HEK293 (cell line): ENCODE data around the gene REG3A.

Source experiments
- CTCF ChIA-PET: fragments of 350-600 bp; formaldehyde crosslinking; extraction: SDS; loops from one replicate; lab custom pipeline; 2021; ENCODE audit warnings: antibody characterized with exemption; lab: Yijun Ruan, JAX
- POLR2A ChIA-PET: fragments of 300-600 bp; formaldehyde crosslinking; extraction: SDS; loops from one replicate; lab custom pipeline; 2020; ENCODE audit warnings: antibody characterized with exemption, inconsistent platforms; lab: Yijun Ruan, JAX
- H3K27ac ChIP-seq: fragments of 200-500 bp; sonication (Bioruptor generic); 2 replicates; pipeline ENCODE4 v1.5.1; 2014; ENCODE audit warnings: low read depth, low read length, control low read depth, inconsistent platforms; ENCODE audit errors: extremely low read depth
- H3K36me3 ChIP-seq, 2 experiments: fragments of 200-500 bp in 1 of 2; sonication (Bioruptor generic) in 1 of 2; 1 replicate in 1 of 2; 2 replicates in 1 of 2; pipeline ENCODE4 v1.5.1; 2014 to 2017; ENCODE audit warnings: inconsistent platforms in 2 of 2, low read length in 2 of 2; ENCODE audit not compliant: control insufficient read depth in 2 of 2, insufficient read depth in 1 of 2
- H3K4me1 ChIP-seq: fragments of 200-500 bp; sonication (Bioruptor generic); 2 replicates; pipeline ENCODE4 v1.5.1; 2014; ENCODE audit warnings: mild to moderate bottlenecking, low read length, inconsistent platforms; ENCODE audit not compliant: control insufficient read depth, insufficient read depth
- H3K4me3 ChIP-seq: 2 replicates; pipeline ENCODE4 v1.5.1; 2011; ENCODE audit warnings: low read depth, mild to moderate bottlenecking, control low read depth, low read length, moderate library complexity
- H3K9me3 ChIP-seq: fragments of 200-500 bp; sonication (Bioruptor generic); 2 replicates; pipeline ENCODE4 v1.5.1; 2014; ENCODE audit warnings: low read depth, low read length, inconsistent platforms; ENCODE audit not compliant: control insufficient read depth, insufficient read depth
- BCL11A ChIP-seq: fragments of 450-650 bp; formaldehyde crosslinking; IDR thresholded peaks from 2 replicates; pipeline ENCODE4 v1.5.1; 2016; ENCODE audit warnings: low read depth, missing biosample characterization, missing genetic modification characterization
- BCL11B ChIP-seq: fragments of 450-650 bp; formaldehyde crosslinking; IDR thresholded peaks from 2 replicates; pipeline ENCODE4 v1.5.1; 2016; ENCODE audit warnings: low read depth, missing biosample characterization, missing genetic modification characterization
- BCL6B ChIP-seq: fragments of 450-650 bp; formaldehyde crosslinking; IDR thresholded peaks from 2 replicates; pipeline ENCODE4 v1.5.1; 2017; ENCODE audit warnings: missing biosample characterization, missing genetic modification characterization
- HIC1 ChIP-seq: fragments of 450-650 bp; formaldehyde crosslinking; IDR thresholded peaks from 2 replicates; pipeline ENCODE4 v1.5.1; 2016; ENCODE audit warnings: missing biosample characterization, missing genetic modification characterization
- INSM2 ChIP-seq: fragments of 450-650 bp; formaldehyde crosslinking; IDR thresholded peaks from 2 replicates; pipeline ENCODE4 v1.5.1; 2016; ENCODE audit warnings: missing biosample characterization, missing genetic modification characterization
- PBX3 ChIP-seq: sonication (generic); formaldehyde crosslinking; IDR thresholded peaks from 2 replicates; pipeline ENCODE4 v1.8.1; 2022; ENCODE audit warnings: mild to moderate bottlenecking, moderate library complexity, missing genetic modification reagents
- PRDM6 ChIP-seq: fragments of 450-650 bp; formaldehyde crosslinking; IDR thresholded peaks from 2 replicates; pipeline ENCODE4 v1.5.1; 2017; ENCODE audit warnings: missing biosample characterization, missing genetic modification characterization
- SCRT1 ChIP-seq: fragments of 450-650 bp; formaldehyde crosslinking; IDR thresholded peaks from 2 replicates; pipeline ENCODE4 v1.5.1; 2016; ENCODE audit warnings: missing biosample characterization, missing genetic modification characterization, borderline replicate concordance
- SP2 ChIP-seq: fragments of 450-650 bp; formaldehyde crosslinking; IDR thresholded peaks from 2 replicates; pipeline ENCODE4 v1.5.1; 2016; ENCODE audit warnings: missing biosample characterization, missing genetic modification characterization
- ZBTB7A ChIP-seq: fragments of 450-650 bp; formaldehyde crosslinking; IDR thresholded peaks from 2 replicates; pipeline ENCODE4 v1.5.1; 2016; ENCODE audit warnings: low read depth, missing biosample characterization, missing genetic modification characterization
- ZFP41 ChIP-seq: fragments of 450-650 bp; formaldehyde crosslinking; IDR thresholded peaks from 2 replicates; pipeline ENCODE4 v1.5.1; 2016; ENCODE audit warnings: missing biosample characterization, missing genetic modification characterization, borderline replicate concordance
- ZNF114 ChIP-seq: fragments of 450-650 bp; formaldehyde crosslinking; IDR thresholded peaks from 2 replicates; pipeline ENCODE4 v1.5.0; 2017; ENCODE audit warnings: missing biosample characterization, missing genetic modification characterization
- ZNF175 ChIP-seq: fragments of 450-650 bp; formaldehyde crosslinking; IDR thresholded peaks from 2 replicates; pipeline ENCODE4 v1.5.1; 2016; ENCODE audit warnings: missing biosample characterization, missing genetic modification characterization
- ZNF362 ChIP-seq: fragments of 450-650 bp; formaldehyde crosslinking; IDR thresholded peaks from 2 replicates; pipeline ENCODE4 v1.5.1; 2016; ENCODE audit warnings: missing biosample characterization, missing genetic modification characterization
- ZNF514 ChIP-seq: fragments of 450-650 bp; formaldehyde crosslinking; IDR thresholded peaks from 2 replicates; pipeline ENCODE4 v1.5.1; 2016; ENCODE audit warnings: missing biosample characterization, missing genetic modification characterization
- ZNF548 ChIP-seq: fragments of 450-650 bp; formaldehyde crosslinking; IDR thresholded peaks from 2 replicates; pipeline ENCODE4 v1.5.1; 2016; ENCODE audit warnings: missing biosample characterization, missing genetic modification characterization
- ZNF549 ChIP-seq: fragments of 450-650 bp; IDR thresholded peaks from 2 replicates; pipeline ENCODE4 v1.5.1; 2018; ENCODE audit warnings: missing biosample characterization, missing genetic modification characterization, mild to moderate bottlenecking, inconsistent platforms, moderate library complexity
- ZNF561 ChIP-seq: fragments of 450-650 bp; IDR thresholded peaks from 2 replicates; pipeline ENCODE4 v1.5.1; 2018; ENCODE audit warnings: missing biosample characterization, missing genetic modification characterization, borderline replicate concordance
- ZNF585B ChIP-seq: fragments of 450-650 bp; formaldehyde crosslinking; IDR thresholded peaks from 2 replicates; pipeline ENCODE4 v1.5.1; 2016; ENCODE audit warnings: missing biosample characterization, missing genetic modification characterization
- ZNF596 ChIP-seq: fragments of 450-650 bp; IDR thresholded peaks from 2 replicates; pipeline ENCODE4 v1.5.0; 2018; ENCODE audit warnings: missing biosample characterization, mild to moderate bottlenecking, missing genetic modification characterization, moderate library complexity
- ZNF624 ChIP-seq: fragments of 450-650 bp; formaldehyde crosslinking; IDR thresholded peaks from 2 replicates; pipeline ENCODE4 v1.5.1; 2017; ENCODE audit warnings: missing biosample characterization, missing genetic modification characterization
- ZNF639 ChIP-seq: fragments of 450-650 bp; formaldehyde crosslinking; IDR thresholded peaks from 2 replicates; pipeline ENCODE4 v1.5.1; 2016; ENCODE audit warnings: missing biosample characterization, missing genetic modification characterization
- ZNF654 ChIP-seq: fragments of 450-650 bp; formaldehyde crosslinking; IDR thresholded peaks from 2 replicates; pipeline ENCODE4 v1.5.1; 2016; ENCODE audit warnings: low read depth, missing biosample characterization, missing genetic modification characterization
- ZNF747 ChIP-seq: fragments of 450-650 bp; formaldehyde crosslinking; IDR thresholded peaks from 2 replicates; pipeline ENCODE4 v1.5.1; 2016; ENCODE audit warnings: missing biosample characterization, missing genetic modification characterization
- ZNF785 ChIP-seq: fragments of 450-650 bp; formaldehyde crosslinking; IDR thresholded peaks from 2 replicates; pipeline ENCODE4 v1.5.1; 2016; ENCODE audit warnings: missing biosample characterization, missing genetic modification characterization
- ZSCAN5A ChIP-seq: fragments of 450-650 bp; formaldehyde crosslinking; IDR thresholded peaks from 2 replicates; pipeline ENCODE4 v1.5.1; 2016; ENCODE audit warnings: missing biosample characterization, missing genetic modification characterization

REG3A gene

GRCh38 chr2:79122676-79123075, 36.9 kb downstream of the REG3A start (continued):
- TF ChIP-seq PRDM6 (tag by site-specific recombination) (no peak), PBX3 (CRISPR knock-in tag) (no peak), ZNF549 (tag by site-specific recombination) (no peak), ZBTB7A (tag by site-specific recombination) (no peak), INSM2 (tag by site-specific recombination) (no peak), ZNF624 (tag by site-specific recombination) (no peak), ZNF747 (no peak), ZNF548 (tag by site-specific recombination) (no peak), ZNF561 (tag by site-specific recombination) (no peak), ZNF596 (tag by site-specific recombination) (no peak), BCL11A (tag by site-specific recombination) (no peak), SP2 (no peak), HIC1 (tag by site-specific recombination) (no peak)

- POLR2A ChIA-PET, result no interaction called here
- Histone ChIP-seq H3K36me3 (no peaks in the 10 kb centered on the region), H3K4me3 (no peak within 1 kb of the TSS), H3K4me1 (no peaks in the 10 kb centered on the region), H3K9me3 (no peaks in the 10 kb centered on the region), H3K27ac (no peak within 1 kb of the TSS)
- CTCF ChIA-PET, result no interaction called here
- TF ChIP-seq SCRT1 (tag by site-specific recombination) (no peak), ZNF785 (tag by site-specific recombination) (no peak), ZNF362 (tag by site-specific recombination) (no peak), ZNF175 (tag by site-specific recombination) (no peak), ZNF114 (tag by site-specific recombination) (no peak), ZNF585B (tag by site-specific recombination) (no peak), ZSCAN5A (tag by site-specific recombination) (no peak), ZNF654 (tag by site-specific recombination) (no peak), BCL11B (tag by site-specific recombination) (no peak), ZNF639 (tag by site-specific recombination) (no peak), ZFP41 (tag by site-specific recombination) (no peak), BCL6B (no peak), ZNF514 (tag by site-specific recombination) (no peak)
These were observed 39.3 kb downstream of the REG3A start, which contains the start of gene REG1A for GRCh38 chr2:79120194-79120713. Gene REG1A, plus strand, starts transcription at chr2:79120488. Its CDS starts 374 bp downstream, at chr2:79120862.
